RWPE2 (cell line): ENCODE results near the gene MAPK7.

Experiments
- ATAC-seq: fragments of 200-7000 bp; cut with Tn5 transposase; 3 replicates; pipeline ENCODE4 v1.9.1; 2021; ENCODE audit warnings: low read depth
- DNase-seq: peaks from one replicate; pipeline ENCODE4 v3.0.0-alpha.2; 2020; ENCODE audit warnings: low spot score
- H3K27ac ChIP-seq: fragments of 450-650 bp; 2 replicates; pipeline ENCODE4 v1.5.1; 2017; ENCODE audit warnings: mild to moderate bottlenecking; ENCODE audit not compliant: poor library complexity, severe bottlenecking
- H3K27me3 ChIP-seq: fragments of 250-450 bp; sonication (Bioruptor Pico); 2 replicates; pipeline ENCODE4 v1.5.1; 2021; ENCODE audit warnings: mild to moderate bottlenecking, moderate library complexity; ENCODE audit not compliant: insufficient read depth, poor library complexity, severe bottlenecking
- H3K36me3 ChIP-seq: fragments of 250-450 bp; sonication (Bioruptor Pico); 2 replicates; pipeline ENCODE4 v1.5.1; 2020; ENCODE audit warnings: low read depth, mild to moderate bottlenecking, moderate library complexity
- H3K4me1 ChIP-seq: fragments of 250-450 bp; sonication (Bioruptor Pico); 2 replicates; pipeline ENCODE4 v1.5.1; 2021; ENCODE audit warnings: mild to moderate bottlenecking, moderate library complexity; ENCODE audit not compliant: insufficient read depth, poor library complexity, severe bottlenecking
- H3K4me3 ChIP-seq: fragments of 250-450 bp; sonication (Bioruptor Pico); 2 replicates; pipeline ENCODE4 v1.5.1; 2021; ENCODE audit warnings: mild to moderate bottlenecking, moderate library complexity; ENCODE audit not compliant: severe bottlenecking
- H3K9me3 ChIP-seq: fragments of 250-450 bp; sonication (Bioruptor Pico); 2 replicates; pipeline ENCODE4 v1.5.1; 2021; ENCODE audit warnings: mild to moderate bottlenecking, moderate library complexity; ENCODE audit not compliant: severe bottlenecking
- CTCF ChIP-seq: fragments of 450-650 bp; IDR thresholded peaks from one replicate; pipeline ENCODE4 v1.5.1; 2017; ENCODE audit warnings: mild to moderate bottlenecking, moderate library complexity; ENCODE audit not compliant: poor library complexity, severe bottlenecking

The MAPK7 gene

DNA sequence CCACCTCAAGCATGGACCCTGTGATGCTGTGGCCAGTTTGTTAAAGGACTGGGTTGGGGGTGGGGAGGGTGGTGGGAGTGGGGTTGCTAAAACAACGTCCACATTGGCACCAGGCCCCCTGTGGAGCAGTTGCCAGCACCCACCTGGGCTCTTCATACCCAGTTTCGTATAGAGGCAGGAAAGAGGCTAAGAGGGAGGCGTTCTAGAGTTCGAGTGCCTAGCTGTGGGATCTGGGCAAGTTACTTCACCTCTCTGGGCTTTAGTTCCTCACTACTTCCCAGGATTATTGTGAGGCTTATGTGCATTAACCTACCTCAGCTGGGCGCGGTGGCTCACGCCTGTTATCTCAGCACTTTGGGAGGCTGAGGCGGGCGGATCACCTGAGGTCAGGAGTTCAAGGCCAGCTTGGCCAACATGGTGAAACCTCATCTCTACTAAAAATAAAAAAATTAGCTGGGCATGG lies 7.3 kb downstream of the MAPK7 start:
- Histone ChIP-seq H3K36me3 (peaks cover 33% of the 10 kb centered on the region), H3K4me3 (no peak overlapping the region), H3K9me3 (no peaks in the 10 kb centered on the region), H3K27me3 (no peaks in the 10 kb centered on the region), H3K27ac (peak overlapping the region; percentile 11), H3K4me1 (peaks cover 9% of the 10 kb centered on the region)
- DNase-seq (no peak), ATAC-seq (no peak)
- no peak for TF ChIP-seq CTCF

DNA sequence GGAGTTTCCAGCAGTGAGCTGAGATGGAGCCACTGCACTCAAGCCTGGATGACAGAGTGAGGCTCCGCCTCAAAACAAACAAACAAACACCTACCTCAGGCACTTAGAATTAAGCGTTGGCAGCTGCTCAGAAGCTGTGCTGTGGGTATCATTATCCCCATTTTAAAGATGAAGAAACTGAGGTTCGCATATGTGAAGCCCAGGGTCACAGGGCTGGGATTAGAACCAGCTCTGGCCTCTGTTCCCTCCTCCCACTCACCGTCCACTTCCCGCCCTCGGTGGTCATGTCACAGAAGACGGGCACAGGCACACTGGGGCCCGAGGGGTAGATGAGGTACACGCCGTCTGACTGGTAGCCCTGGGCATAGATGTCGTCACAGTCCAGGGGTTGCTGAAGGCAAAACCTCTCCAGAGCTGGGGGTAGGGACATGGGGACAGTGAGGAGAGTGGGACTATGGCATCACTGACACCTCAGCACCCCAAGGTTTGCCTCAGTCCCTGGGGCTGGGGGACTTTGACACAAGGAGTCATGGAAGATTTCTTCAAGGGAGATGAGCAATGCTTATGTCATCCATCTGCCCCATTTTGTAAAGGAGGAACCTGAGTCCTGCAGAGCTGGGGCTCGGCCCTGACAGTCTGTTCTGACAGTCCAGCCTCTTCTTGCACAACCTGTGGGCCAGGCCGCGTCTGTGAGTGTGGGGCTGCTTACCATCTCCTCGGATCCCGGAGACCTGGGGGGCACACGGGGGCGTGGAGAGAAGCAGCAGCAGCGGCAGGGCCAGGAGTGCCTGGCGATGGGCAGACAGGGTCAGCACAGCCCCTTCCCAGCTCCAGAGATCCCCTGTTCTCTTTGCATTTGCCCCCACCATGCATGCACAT lies 8.0 kb downstream of the MAPK7 start:
- peak overlapping the region; percentile 6 for H3K27ac ChIP-seq
- no peaks in the 10 kb centered on the region for H3K9me3 ChIP-seq
- DNase-seq, result no peak
- H3K36me3 ChIP-seq, result peaks cover 26% of the 10 kb centered on the region
- no peak overlapping the region for H3K4me3 ChIP-seq
- peak; percentile 91 for ATAC-seq
- peaks cover 9% of the 10 kb centered on the region for H3K4me1 ChIP-seq
- H3K27me3 ChIP-seq, result no peaks in the 10 kb centered on the region
- TF ChIP-seq CTCF, result no peak

- H3K27me3 ChIP-seq, result no peaks in the 10 kb centered on the region
- peak within 1 kb of the TSS; percentile 6 for H3K27ac ChIP-seq
- peaks cover 21% of the 10 kb centered on the region for H3K36me3 ChIP-seq
- DNase-seq, result no peak
- TF ChIP-seq CTCF, result no peak
- H3K4me3 ChIP-seq, result no peak within 1 kb of the TSS
- peaks cover 9% of the 10 kb centered on the region for H3K4me1 ChIP-seq
- no peaks in the 10 kb centered on the region for H3K9me3 ChIP-seq
- ATAC-seq, result no peak
Measured at GRCh38 chr17:19386974-19387920, 8.9 kb downstream of the MAPK7 start, which contains the start of gene MFAP4. Gene MFAP4 (minus strand): TSS chr17:19387190. CDS start chr17:19387155, 35 bp downstream.

GRCh38 chr17:19387921-19388521 lies 9.7 kb downstream of the MAPK7 start:
- Histone ChIP-seq H3K36me3 (peaks cover 13% of the 10 kb centered on the region), H3K27me3 (no peaks in the 10 kb centered on the region), H3K27ac (no peak overlapping the region), H3K4me3 (no peak overlapping the region), H3K4me1 (peaks cover 9% of the 10 kb centered on the region), H3K9me3 (no peaks in the 10 kb centered on the region)
- DNase-seq, result no peak
- ATAC-seq, result no peak
- TF ChIP-seq CTCF, result no peak
